Esophagus muscularis mucosa (tissue), 4 donors: Measurements from ENCODE around the gene BRSK1.

Experiments used
- EP300 ChIP-seq: sonication (generic); formaldehyde crosslinking; IDR thresholded peaks from one replicate; pipeline ENCODE4 v1.6.1; 2017; ENCODE audit warnings: antibody characterized with exemption
- POLR2A ChIP-seq: fragments of 450-650 bp; IDR thresholded peaks from one replicate; pipeline ENCODE4 v1.6.1; 2017; ENCODE audit warnings: antibody characterized with exemption, moderate library complexity, mild to moderate bottlenecking, low read depth
- POLR2AphosphoS5 ChIP-seq, 2 donors: sonication (generic); formaldehyde crosslinking; IDR thresholded peaks; one replicate each; pipeline ENCODE4 v1.6.1; 2017; ENCODE audit warnings: antibody characterized with exemption in 2 of 2
- TF ChIP-seq, protein P1 (sequence below), 3 experiments: fragments of 200-600 bp in 2 of 3; fragments of 450-650 bp in 1 of 3; sonication (generic) in 2 of 3; IDR thresholded peaks; one replicate each; pipeline ENCODE4 v1.5.1; 2017 to 2019; ENCODE audit warnings: antibody characterized with exemption in 3 of 3, mild to moderate bottlenecking in 2 of 3, moderate library complexity in 1 of 3

DNA sequence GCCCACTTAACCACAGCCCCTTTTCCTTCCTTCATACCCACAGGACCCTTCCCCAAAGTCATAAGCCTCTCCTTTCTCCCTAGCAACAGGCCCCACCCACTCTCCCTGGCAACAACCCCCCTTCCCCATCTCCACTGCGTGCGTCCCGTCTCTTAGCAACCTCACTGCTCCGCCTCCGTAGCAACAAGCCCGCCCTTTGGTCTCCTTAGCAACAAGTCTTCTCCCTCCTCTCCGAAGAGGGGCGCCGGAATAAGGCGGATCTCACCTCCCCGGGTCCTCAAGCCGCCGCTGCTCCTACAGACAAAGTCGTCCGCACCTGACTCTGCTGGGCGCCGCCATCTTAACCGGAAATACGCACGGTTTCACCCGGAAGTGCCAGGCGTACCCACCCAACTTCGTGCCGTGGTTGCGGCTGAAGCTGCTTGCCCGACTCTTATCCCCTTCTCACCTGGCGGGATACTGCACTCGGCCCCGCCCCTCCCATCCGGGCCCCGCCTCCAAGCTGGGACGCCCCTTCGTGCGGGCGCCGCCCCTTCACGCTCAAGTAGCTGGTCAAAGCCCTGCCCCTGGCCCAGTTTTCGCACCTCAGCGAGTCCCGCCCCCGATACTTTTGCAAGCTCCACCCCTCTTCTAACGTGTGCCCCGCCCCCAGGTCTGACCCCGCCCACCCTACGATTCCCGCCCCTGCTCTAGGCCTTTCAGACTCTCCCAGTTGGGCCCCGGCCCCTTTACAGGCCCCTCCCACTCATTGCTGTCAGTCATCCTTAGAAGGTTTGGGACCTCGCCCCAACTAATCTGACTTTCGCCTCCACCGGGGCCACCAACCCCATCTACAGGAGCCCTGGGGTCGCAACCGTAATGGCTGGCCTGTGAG is 3.8 kb upstream of the BRSK1 start, which contains the start of gene HSPBP1:
- TF ChIP-seq, protein P1, sequence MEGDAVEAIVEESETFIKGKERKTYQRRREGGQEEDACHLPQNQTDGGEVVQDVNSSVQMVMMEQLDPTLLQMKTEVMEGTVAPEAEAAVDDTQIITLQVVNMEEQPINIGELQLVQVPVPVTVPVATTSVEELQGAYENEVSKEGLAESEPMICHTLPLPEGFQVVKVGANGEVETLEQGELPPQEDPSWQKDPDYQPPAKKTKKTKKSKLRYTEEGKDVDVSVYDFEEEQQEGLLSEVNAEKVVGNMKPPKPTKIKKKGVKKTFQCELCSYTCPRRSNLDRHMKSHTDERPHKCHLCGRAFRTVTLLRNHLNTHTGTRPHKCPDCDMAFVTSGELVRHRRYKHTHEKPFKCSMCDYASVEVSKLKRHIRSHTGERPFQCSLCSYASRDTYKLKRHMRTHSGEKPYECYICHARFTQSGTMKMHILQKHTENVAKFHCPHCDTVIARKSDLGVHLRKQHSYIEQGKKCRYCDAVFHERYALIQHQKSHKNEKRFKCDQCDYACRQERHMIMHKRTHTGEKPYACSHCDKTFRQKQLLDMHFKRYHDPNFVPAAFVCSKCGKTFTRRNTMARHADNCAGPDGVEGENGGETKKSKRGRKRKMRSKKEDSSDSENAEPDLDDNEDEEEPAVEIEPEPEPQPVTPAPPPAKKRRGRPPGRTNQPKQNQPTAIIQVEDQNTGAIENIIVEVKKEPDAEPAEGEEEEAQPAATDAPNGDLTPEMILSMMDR (IDR thresholded peaks at IDR 0.05): peak in 1 of 3 experiments; percentile 9
- TF ChIP-seq POLR2A (no peak), EP300 (no peak), POLR2AphosphoS5 (IDR thresholded peaks at IDR 0.05) (peak; percentile 75 to 86)
